ENCODE results near the gene EPN1.

Gene EPN1

DNA sequence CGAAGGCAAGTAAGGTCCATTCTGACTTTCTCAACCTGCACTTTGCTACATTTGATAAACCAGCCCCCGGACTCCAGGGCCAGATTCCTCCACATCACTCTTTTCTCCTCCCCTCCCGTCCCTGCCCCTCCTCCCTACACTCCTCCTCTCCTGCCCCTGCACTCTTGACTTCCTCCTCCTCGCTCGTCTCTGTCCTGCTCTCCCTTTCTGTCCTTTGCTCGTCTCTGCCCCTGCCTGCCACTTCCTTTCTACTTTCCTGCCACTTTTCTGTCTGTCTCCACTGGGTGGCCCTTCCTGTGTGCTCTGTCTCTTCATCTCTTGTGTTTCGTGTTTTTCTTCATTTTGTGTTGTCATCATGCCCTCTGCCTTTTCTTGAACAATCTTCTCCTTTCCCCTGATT, 13.2 kb upstream of the EPN1 start:
- no peak for DNase-seq

DNA sequence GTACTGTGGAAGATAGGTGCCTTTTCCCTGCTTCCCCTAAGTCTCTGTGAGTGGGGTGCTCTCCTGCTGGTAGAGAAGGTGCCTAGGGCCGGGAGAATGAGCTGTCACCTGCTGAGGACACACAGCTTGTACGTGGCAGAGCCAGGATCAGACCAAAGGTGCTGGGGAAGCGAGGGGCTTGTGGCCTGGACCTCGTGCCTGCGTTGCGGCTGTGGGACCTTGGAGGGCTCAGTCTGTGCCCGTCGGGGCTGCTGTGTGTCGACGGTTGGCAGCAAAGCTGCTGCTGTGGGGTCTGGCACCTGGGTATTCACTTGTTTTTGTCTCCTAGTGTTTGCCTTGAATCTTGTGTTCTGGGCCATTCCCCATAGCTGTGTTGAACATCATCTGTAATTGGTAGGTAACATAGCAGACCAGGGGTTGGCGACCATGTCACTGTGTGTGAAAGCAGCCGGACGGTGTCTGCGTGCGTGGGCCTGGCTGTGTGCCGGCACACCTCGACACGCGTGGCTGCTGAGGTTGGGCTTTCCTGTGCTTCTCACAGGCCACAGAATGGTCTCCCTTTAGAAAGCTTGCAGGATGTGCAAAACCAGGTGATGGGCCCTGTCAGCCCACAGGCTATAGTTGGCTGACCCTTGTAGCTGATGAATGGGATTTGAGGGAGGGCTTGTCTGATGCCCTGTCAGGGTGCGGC, 11.0 kb upstream of the EPN1 start:
- DNase-seq = no peak

DNA sequence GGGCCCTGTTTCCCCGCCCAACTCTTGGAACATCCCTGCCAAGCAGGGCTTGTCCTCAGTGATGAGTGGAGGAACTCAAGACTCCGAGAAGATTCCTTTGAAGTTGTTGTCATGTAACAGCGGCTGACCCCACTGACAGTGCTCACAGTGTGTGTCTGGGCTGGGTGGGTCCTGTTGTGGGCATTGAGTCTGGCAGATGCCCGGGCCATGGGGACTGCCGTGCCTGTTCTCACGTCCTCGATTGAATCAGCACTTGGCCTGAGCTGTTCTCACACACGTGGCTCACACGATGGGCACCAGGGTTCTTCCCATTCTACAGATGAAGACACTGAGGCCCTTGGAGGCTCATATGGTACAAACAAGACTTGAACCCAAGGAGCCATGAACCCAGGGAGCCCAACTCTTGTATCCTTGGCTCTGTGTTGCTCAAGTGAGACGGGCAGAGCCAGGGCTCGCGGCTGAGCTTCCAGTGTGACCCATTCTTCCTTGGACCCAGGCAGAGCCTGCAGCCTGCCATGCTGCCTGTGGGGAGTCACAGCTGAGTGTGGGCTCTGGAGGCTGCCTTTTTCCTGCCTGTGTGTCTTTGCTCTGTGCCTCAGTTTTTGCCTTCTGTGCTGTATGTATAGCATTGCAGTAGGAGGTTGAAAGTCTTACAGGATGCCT, 8.6 kb upstream of the EPN1 start:
- DNase-seq = no peak

DNA sequence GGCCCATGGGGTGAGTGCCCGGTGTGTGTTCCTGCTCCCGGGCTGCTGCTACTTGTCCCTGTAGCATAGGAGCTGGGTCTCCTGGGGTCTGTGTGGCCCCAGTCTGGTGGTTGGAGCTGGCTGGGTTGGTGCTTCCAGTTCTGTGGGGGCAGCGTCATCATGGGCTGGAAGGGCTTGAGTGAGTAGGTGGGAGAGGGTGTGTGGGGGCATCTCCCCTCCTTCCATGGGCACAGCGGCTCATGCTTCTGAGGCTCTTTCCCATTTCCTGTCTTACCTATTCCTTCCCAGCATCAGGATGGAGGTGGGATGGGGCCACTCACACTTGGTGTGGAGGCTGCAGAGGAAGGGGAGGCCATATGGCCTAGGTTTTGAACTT, 8.0 kb upstream of the EPN1 start:
- no peak for DNase-seq

DNA sequence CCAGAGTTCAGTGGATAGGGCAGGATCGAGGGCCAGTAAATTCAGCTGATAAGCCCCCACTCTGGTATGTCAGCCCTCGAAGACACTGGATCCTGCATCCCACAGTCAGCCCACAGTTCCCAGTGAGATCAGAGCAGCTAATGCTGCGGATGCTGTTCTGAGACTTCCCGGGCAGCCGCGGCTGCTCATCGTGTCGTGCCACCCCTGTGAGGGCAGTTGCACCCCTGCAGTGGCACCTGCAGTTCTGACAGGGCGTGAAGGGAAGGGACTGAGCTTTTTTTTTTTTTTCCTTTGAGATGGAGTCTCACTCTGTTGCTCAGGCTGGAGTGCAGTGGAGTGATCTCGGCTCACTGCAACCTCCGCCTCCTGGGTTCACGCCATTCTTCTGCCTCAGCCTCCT, 7.5 kb upstream of the EPN1 start:
- no peak for DNase-seq

DNA sequence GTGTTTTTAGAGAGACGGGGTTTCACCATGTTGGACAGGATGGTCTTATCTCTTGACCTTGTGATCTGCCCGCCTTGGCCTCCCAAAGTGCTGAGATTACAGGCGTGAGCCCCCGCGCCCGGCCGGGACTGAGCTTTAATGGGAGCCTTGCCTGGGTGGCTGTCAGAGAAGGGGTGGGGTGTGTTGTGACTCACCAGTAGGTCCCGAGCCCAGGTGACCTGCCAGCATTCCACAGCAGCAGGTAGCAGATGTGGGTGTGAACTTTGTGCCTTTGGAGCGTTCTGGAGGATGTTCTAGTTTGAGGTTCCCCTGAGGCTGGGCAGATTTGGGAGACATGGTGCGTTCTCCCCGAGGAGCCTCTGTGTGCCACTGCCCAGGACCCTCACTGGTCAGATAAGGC, 7.1 kb upstream of the EPN1 start:
- no peak for DNase-seq

DNA sequence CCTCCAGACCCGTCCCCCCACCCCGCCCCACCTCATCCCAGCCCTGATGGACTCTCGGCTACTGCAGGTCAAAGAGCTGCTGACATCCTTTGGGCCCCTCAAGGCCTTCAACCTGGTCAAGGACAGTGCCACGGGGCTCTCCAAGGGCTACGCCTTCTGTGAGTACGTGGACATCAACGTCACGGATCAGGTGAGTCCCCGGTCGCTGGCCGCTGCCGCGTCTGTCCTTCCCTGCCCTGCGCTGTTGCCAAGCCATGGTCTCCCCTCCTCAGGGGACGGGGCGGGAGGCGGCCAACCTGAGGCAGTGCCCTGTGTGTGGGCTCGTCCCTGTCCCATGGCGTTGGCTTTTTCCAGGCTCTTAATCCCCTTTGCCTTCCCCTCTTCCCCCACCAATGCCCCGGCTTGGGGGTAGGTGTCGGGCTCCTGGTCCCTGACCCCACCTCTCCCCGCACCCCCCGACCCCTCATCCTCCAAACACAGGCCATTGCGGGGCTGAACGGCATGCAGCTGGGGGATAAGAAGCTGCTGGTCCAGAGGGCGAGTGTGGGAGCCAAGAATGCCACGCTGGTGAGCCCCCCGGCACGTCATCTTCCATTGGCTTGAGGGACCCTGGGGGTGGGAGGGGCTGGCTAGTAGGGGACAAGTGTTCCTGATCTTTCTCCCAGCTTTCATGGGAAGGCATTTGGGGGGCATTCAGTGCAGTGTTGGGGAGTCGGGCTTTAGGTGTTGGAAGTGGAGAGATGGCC, 6.2 kb upstream of the EPN1 start:
- DNase-seq = no peak

DNA sequence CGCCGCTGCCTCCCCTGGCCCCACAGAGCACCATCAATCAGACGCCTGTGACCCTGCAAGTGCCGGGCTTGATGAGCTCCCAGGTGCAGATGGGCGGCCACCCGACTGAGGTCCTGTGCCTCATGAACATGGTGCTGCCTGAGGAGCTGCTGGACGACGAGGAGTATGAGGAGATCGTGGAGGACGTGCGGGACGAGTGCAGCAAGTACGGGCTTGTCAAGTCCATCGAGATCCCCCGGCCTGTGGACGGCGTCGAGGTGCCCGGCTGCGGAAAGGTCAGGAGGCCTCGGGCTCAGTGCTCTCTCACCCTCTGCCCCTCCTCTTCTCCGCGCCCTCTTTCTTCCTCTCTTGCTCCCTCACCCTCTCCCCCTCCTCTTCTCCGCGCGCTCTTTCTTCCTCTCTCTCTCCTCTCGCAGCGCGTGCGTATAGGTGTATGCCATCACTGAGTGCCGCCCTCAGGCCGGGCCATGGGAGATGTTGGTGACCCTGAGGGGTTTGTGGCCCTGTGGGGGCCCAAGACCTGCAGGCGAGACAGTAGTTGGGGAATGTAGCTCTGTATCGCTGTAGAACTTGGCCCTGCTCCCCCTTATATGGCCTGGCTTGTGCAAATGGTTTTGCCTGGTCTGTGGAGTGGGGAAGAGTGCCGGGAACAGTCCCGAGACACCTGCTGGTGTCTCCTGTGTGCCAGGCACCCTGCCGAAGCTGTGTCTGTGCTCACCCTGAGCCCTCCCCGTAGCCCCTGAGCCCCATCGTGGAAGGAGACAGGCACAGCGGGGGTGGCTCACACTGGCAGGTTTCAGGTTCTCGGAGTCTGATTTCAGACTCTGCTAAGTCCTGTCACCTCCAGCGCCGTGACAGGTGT, 5.4 kb upstream of the EPN1 start:
- DNase-seq = no peak

DNA sequence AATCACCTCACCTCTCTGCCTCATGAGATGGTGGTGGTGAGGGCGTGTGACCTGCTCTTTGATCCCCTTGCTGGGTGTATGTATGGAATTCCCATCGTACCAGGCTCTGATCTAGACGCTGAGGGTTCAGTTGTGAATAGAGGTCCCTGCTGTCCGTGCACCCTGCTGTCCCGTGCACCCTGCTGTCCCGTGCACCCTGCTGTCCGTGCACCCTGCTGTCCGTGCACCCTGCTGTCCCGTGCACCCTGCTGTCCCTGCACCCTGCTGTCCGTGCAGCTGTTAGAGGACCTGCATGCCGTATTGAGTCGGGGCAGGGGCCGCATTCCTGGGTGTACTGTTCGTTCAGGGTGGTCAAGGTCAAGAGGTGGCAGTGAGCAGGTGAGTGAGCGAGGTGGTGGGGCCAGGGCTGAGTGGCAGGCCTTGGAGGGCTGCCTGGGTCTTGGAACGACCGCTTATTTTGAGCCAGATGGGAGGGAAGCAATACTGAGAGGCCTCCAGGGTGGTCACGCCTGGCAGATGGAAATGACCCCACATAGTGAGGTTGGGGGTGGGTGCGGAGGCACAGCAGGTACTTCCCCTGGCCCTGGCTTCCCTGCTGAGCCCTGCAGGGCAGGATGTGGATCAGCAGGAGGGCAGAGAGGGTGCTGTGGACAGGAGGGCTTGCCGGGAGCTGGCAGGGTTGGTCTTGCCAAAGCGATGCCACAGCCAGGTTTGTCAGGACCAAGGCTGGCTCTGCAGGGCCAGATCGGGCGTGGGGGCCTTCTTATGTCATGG, 4.6 kb upstream of the EPN1 start:
- no peak for DNase-seq

DNA sequence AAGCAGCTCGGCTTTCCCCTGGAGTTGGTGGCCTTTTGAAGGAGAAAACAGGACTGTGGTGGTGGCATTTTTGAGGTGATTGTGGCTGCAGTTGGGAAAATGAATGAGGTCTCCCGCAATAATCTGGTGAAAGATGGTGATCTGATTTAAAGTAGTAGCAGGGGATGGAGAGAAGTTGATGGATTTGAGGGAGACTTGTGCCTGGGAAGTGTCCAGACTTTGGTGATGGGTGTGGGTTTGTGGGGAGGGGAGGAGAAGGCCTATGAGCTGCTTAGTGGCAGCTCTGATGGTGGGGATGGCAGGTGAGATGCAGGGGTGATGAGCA, 4.0 kb upstream of the EPN1 start:
- DNase-seq = no peak

DNA sequence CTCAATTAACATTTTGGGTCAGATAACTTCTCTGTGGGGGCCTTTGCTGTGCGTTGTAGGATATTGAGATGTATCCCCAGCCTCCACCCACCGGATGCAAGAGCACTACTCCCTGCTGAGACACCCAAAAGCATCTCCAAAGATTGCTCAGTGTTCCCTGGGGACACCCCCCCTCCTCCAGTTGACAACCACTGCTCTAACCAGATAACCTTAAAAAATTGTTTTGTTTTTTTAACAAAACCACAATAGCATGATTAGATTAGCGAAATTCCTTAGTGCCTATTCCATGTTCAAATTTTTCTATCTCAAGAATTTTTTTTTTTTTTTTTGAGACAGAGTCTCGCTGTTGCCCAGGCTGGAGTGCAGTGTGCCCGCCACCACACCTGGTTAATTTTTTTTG, 2.6 kb upstream of the EPN1 start:
- no peak for DNase-seq

DNA sequence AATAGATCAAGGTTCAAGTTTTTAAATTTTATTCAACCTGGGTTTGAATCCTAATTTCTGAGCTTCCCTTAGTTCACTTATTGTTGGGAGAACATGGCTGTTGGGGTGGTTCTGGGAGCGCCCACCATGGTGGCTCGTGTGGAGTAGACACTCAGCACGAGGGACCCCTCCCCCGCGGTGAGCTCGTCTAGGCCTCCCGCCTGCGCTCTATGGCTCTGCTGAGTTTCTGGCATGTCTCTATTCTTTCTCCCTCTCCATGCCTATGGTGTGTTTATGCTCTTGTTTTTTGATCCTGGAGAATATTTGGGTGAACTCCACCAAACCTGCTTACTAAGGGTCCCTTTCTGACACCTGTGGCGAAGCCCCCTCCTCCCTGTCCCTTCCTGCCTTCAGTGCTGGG, 1.6 kb upstream of the EPN1 start:
- peak; percentile 64 for DNase-seq

DNA sequence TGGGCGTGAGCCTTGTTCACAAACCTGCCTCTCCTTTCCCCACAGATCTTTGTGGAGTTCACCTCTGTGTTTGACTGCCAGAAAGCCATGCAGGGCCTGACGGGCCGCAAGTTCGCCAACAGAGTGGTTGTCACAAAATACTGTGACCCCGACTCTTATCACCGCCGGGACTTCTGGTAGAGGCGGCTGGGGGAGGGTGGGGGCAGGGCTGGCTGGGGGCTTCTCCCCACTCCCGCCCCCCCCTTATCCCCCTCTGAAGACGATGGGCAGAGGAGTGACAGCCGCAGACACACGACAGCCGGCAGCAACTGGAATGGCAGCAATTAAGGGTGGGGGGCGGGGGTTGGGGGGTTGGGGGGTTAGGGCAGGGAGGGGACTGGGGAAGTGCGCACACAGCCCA, 1.1 kb upstream of the EPN1 start:
- DNase-seq = no peak

DNA sequence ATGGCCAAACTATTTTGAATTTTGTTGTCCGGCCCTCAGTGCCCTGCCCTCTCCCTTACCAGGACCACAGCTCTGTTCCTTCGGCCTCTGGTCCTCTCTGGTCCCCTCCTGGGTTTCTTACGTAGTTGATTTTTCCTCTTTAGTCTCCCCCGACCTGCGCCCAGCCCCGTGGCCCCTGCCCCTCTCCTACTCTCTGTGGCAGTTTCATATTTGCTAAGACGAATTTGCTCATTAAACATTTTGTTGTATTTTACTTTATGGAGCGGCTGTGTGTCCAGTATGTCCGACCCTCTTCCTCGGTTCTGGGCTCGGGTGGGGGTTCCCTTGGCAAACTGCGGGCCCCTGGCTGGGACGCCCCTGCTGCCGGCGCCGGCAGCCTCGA, 576 bp upstream of the EPN1 start:
- no peak for DNase-seq

DNA sequence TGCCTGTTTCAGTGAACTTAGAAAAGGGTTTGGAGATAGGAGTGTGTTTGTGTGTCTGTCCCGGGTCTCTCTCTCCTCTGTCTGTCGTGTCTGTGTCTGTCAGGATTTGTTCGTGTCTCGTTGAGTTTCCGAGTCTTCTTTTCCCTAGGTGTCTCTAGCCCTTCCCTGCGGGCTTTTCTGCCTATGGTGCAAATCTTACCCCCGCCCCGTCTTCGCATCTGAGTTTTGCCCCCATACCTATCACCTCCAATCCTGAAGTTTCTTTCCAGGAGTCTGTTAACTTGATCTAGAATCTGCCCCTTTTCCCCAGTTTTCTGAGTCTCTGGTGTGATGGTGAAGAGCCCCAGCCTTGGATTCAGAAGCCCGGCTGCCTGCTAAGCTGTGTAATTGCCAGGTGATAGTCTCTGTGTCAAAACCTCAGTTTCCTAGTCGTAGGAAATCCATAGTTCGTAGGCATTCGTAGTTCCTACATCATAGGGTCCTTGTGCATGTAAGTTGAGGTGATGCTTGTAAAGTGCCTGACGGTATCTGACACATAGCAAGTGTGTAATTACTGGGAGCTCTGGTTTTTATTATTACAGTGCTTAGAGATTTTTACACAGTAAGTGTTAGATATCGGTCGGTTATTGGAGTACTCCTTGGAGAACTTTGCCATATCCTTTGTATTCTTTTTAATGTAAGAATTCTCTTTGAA, 782 bp downstream of the EPN1 start:
- DNase-seq = peak; percentile 70

DNA sequence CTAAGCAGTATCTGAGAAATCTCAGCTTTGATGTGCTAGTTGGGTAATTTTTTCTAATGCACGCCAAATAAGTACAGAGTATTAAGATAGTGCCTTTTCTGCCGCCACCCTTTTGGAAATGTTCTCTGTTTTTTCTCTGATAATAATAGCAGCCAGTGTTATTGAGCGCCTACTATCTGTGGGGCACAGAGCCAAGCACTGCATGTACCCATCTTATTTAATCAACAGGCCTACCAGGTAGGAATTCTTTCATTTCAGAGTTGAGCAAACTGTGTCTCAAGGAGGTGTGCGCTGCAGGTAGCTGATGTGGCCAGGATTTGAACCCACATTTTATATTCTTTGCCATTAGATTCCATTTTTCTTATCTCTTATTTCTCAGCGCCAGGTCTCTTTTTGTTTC, 1.4 kb downstream of the EPN1 start:
- no peak for DNase-seq

DNA sequence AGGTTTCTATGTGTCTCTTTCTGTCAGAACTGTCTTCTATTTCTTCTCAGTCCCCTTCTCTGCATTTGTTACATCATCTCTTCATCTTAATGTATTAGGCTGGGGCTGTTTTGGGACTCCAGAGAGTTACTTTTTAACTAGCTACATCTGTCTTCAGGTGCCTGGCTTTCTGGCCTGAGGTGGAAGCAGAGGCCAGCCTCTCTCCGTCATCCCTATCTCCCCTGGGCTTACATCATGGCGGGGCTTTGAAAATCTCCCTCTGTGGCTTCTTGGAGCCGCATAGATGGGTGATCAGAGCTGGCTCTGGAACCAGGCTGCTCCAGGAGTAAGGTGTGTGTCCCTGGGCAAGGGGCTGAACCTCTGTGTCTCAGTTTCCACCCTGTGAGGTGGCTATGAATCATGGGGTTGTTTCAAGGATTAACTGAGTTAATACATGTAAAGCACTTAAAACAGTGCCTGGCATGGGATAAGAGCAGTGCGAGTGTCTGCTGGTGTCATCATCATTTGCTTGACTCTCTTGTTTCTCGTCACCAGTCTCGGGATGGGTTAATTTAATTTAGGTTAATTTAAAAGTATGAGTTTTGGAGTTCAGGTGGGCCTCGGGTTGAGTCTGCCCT, 2.0 kb downstream of the EPN1 start:
- no peak for DNase-seq

DNA sequence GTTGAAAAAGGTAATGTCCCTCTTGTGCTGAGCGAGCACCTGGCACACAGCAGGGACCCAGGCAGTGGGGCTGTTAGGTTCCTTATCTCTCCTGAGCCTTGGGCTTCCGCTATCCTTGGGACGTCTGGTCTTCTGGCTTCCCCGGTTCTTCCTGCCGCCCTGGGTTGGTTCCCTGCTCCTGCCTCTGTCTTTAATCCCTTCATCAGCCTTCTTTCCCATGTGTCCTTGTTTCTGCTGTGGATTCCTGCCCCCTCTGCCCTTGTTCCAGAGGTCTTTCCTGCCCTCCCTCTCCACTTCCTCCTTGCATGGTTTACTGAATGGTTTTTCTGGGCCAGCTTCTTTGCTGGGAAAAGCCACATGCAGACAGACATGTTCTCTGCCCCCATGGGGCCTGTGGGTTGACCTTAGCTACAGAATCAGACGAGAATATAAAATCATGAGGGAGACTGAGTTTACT, 2.6 kb downstream of the EPN1 start:
- DNase-seq = no peak

DNA sequence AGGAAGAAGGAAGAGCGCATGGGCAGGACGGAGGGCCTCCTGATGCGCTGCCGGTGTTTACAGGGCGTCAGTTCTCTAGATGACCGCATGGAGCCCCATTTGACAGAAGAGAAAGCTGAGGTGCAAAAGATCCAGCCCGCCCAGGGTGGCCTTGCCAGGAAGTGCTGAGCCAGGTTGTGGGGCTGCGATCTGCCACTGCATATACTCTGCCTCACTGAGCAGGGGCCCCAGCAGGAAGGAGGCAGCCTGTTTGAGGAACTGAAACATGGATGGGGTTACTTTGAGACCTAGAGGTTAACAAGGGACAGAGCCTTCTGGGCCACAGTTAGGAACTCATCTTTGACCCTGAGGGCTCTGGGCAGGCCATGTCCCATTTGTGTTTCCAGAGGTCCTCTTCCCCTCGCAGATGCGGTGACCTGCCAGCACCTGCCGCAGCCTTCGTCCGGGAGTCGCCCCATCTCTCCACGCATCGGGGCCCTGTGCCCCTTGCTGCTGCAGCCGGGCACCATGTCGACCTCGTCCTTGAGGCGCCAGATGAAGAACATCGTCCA, 3.2 kb downstream of the EPN1 start:
- DNase-seq = no peak

DNA sequence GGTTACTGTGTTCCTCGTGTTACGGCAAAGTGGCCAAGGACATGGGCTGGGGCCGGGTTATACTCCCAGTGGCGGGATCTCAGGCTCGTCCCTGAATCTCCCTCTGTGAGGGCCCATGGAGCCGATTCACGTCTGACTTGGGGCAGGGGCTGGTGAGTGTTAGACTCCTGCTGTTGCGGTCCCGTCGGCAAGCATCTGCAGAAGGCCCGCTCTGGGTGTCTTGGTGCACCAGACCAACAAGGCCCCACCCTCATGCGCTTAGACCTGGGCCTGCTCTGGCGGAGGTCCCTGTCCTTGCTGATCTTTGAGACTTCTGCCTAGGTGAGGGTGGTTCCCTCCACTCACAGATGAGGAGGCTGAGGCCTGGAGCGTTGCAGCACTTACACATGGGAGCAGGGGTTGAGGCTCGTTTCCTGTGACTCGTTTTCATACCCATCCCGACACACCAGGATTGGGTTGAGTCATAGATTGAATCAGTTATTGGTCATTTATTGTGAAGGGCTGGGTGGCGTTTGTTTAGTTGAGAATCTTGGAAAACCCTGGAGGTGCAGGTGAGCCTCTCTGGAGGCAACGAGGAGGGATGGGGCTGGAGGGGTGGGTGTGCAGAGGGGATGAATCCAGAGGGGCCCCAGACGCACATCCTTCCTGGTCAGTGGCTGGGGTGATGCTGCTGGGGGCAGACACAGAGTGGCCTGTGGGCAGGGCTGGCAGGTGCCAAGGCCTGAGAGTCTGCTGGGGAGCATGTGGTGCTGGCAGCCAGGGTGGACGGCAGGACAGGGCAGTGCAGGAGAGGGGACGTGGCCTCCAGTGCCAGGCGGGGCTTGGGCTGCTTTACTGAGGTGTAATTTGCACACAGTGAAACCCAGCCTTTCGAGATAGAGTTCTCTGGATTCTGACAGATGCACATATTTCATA, 4.6 kb downstream of the EPN1 start:
- DNase-seq = no peak
